Measurements from ENCODE around the gene VWC2. TPM values are rescaled to one million over a fixed set of nuclear protein-coding genes. Genes with fewer than 3 reads are reported as not detected.

Gene VWC2
- total and polyA plus RNA-seq, 7 donors, result under 0.01 to 0.14 (median under 0.01) TPM; not detected in 1

GRCh38 chr7:49892481-49892880 lies 119.0 kb downstream of the VWC2 start:
- H3K4me3 ChIP-seq, result no peak overlapping the region
- DNase-seq, result no peak
- no peaks in the 10 kb centered on the region for H3K36me3 ChIP-seq
- no peaks in the 10 kb centered on the region for H3K4me1 ChIP-seq
- no peak overlapping the region for H3K27ac ChIP-seq
- no peaks in the 10 kb centered on the region for H3K27me3 ChIP-seq
- no peak for TF ChIP-seq POLR2AphosphoS5 (IDR thresholded peaks at IDR 0.05)
- TF ChIP-seq EP300 (IDR thresholded peaks at IDR 0.05), result no peak
- no peak for TF ChIP-seq POLR2A (IDR thresholded peaks at IDR 0.05)
- no peak for TF ChIP-seq CTCF (IDR thresholded peaks at IDR 0.05)
- 80 to 81% methylated on average over 2 of the region's 2 CpGs for WGBS, 2 donors
- no peaks in the 10 kb centered on the region for H3K9me3 ChIP-seq
- intact Hi-C loops (cut with DNase I), result no loop called here

- TF ChIP-seq POLR2AphosphoS5 (IDR thresholded peaks at IDR 0.05), result no peak
- TF ChIP-seq POLR2A (IDR thresholded peaks at IDR 0.05), result no peak
- no peak for TF ChIP-seq CTCF (IDR thresholded peaks at IDR 0.05)
- TF ChIP-seq EP300 (IDR thresholded peaks at IDR 0.05), result no peak
- 65 to 74% methylated on average over 4 of the region's 4 CpGs for WGBS, 2 donors
- intact Hi-C loops (cut with DNase I), result no loop called here
- Histone ChIP-seq H3K4me1 (no peaks in the 10 kb centered on the region), H3K4me3 (no peak overlapping the region), H3K27me3 (no peaks in the 10 kb centered on the region), H3K27ac (no peak overlapping the region), H3K9me3 (no peaks in the 10 kb centered on the region), H3K36me3 (no peaks in the 10 kb centered on the region)
- DNase-seq, result no peak
Observed at GRCh38 chr7:49893131-49893530, 119.7 kb downstream of the VWC2 start.

- Histone ChIP-seq H3K27me3 (no peaks in the 10 kb centered on the region), H3K36me3 (no peaks in the 10 kb centered on the region), H3K4me3 (no peak overlapping the region), H3K27ac (no peak overlapping the region), H3K4me1 (no peaks in the 10 kb centered on the region), H3K9me3 (no peaks in the 10 kb centered on the region)
- 85 to 90% methylated on average over 4 of the region's 4 CpGs for WGBS, 2 donors
- no peak for DNase-seq
- no peak for TF ChIP-seq EP300 (IDR thresholded peaks at IDR 0.05)
- intact Hi-C loops (cut with DNase I), result no loop called here
Observed at GRCh38 chr7:49894543-49894942, 121.1 kb downstream of the VWC2 start.

GRCh38 chr7:49911909-49912308 lies 138.5 kb downstream of the VWC2 start:
- H3K4me3 ChIP-seq, result no peak overlapping the region
- H3K4me1 ChIP-seq, result no peaks in the 10 kb centered on the region
- WGBS, 2 donors, result 86 to 87% methylated on average over 8 of the region's 8 CpGs
- H3K36me3 ChIP-seq, result no peaks in the 10 kb centered on the region
- no peaks in the 10 kb centered on the region for H3K27me3 ChIP-seq
- no peak overlapping the region for H3K27ac ChIP-seq
- no peak for TF ChIP-seq EP300 (IDR thresholded peaks at IDR 0.05)
- TF ChIP-seq POLR2A (IDR thresholded peaks at IDR 0.05), result no peak
- no peak for TF ChIP-seq CTCF (IDR thresholded peaks at IDR 0.05)
- no peak for TF ChIP-seq POLR2AphosphoS5 (IDR thresholded peaks at IDR 0.05)
- intact Hi-C loops (cut with DNase I), result no loop called here
- H3K9me3 ChIP-seq, result no peaks in the 10 kb centered on the region
- no peak for DNase-seq

- H3K4me1 ChIP-seq, result no peaks in the 10 kb centered on the region
- TF ChIP-seq POLR2A (IDR thresholded peaks at IDR 0.05) (no peak), CTCF (IDR thresholded peaks at IDR 0.05) (no peak), POLR2AphosphoS5 (IDR thresholded peaks at IDR 0.05) (no peak), EP300 (IDR thresholded peaks at IDR 0.05) (no peak)
- peaks cover 0 to 4% (median 0%) of the 10 kb centered on the region in 4 donors for H3K9me3 ChIP-seq
- DNase-seq, result no peak
- H3K36me3 ChIP-seq, result no peaks in the 10 kb centered on the region
- intact Hi-C loops (cut with DNase I), result no loop called here
- H3K27me3 ChIP-seq, result no peaks in the 10 kb centered on the region
- 79 to 83% methylated on average over 6 of the region's 6 CpGs for WGBS, 2 donors
- H3K4me3 ChIP-seq, result no peak overlapping the region
- H3K27ac ChIP-seq, result no peak overlapping the region
Observed at GRCh38 chr7:49926720-49927119, 153.3 kb downstream of the VWC2 start.

All from sigmoid colon (tissue), 7 donors.